OCI-LY3 (cell line): ENCODE measurements around the gene PTTG1IP.

Experiments used
- EZH2phosphoT487 ChIP-seq: fragments of 200-600 bp; shearing (Covaris generic); IDR thresholded peaks from 2 replicates; pipeline ENCODE4 v1.6.1; 2018; ENCODE audit warnings: antibody characterized with exemption, mixed run types, low read depth
- TF ChIP-seq, protein P1 (sequence below): fragments of 200-600, 300-600 bp; sonication (generic); IDR thresholded peaks from 2 replicates; pipeline ENCODE4 v1.5.1; 2014; ENCODE audit warnings: antibody characterized with exemption, low read length, low read depth

DNA sequence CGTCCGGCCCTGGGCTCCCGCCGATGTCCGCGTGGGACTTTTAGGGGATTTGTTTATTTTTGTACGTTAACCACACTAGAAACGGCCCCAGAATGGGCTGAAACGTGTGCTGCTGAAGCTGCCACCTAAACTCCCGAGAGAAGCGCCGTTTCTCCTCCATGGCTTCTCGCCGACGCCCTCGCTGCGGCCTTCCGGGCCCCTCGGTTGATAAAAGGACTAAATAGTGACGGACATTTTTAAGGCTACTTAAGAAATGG lies 678 bp upstream of the PTTG1IP start:
- TF ChIP-seq, protein P1, sequence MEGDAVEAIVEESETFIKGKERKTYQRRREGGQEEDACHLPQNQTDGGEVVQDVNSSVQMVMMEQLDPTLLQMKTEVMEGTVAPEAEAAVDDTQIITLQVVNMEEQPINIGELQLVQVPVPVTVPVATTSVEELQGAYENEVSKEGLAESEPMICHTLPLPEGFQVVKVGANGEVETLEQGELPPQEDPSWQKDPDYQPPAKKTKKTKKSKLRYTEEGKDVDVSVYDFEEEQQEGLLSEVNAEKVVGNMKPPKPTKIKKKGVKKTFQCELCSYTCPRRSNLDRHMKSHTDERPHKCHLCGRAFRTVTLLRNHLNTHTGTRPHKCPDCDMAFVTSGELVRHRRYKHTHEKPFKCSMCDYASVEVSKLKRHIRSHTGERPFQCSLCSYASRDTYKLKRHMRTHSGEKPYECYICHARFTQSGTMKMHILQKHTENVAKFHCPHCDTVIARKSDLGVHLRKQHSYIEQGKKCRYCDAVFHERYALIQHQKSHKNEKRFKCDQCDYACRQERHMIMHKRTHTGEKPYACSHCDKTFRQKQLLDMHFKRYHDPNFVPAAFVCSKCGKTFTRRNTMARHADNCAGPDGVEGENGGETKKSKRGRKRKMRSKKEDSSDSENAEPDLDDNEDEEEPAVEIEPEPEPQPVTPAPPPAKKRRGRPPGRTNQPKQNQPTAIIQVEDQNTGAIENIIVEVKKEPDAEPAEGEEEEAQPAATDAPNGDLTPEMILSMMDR = no peak
- no peak for TF ChIP-seq EZH2phosphoT487
